AG09309 (cell line): ENCODE data around the gene HUWE1.

Experiments
- DNase-seq: peaks from one replicate; pipeline ENCODE4 v3.0.0-alpha.2; 2010; ENCODE audit warnings: low read depth
- H3K4me3 ChIP-seq: 2 replicates; pipeline ENCODE4 v1.5.1; 2011; ENCODE audit warnings: mild to moderate bottlenecking, low read depth, low read length, moderate library complexity; ENCODE audit not compliant: control insufficient read depth
- TF ChIP-seq, protein P1 (sequence below): IDR thresholded peaks from 2 replicates; pipeline ENCODE4 v1.5.1; 2011; ENCODE audit warnings: mild to moderate bottlenecking, low read depth, low read length, inconsistent platforms; ENCODE audit not compliant: insufficient read depth, control insufficient read depth; ENCODE audit errors: missing control alignments

The HUWE1 gene

GRCh38 chrX:53674581-53674980 is 11.9 kb downstream of the HUWE1 start:
- H3K4me3 ChIP-seq, result no peak overlapping the region
- TF ChIP-seq, protein P1, sequence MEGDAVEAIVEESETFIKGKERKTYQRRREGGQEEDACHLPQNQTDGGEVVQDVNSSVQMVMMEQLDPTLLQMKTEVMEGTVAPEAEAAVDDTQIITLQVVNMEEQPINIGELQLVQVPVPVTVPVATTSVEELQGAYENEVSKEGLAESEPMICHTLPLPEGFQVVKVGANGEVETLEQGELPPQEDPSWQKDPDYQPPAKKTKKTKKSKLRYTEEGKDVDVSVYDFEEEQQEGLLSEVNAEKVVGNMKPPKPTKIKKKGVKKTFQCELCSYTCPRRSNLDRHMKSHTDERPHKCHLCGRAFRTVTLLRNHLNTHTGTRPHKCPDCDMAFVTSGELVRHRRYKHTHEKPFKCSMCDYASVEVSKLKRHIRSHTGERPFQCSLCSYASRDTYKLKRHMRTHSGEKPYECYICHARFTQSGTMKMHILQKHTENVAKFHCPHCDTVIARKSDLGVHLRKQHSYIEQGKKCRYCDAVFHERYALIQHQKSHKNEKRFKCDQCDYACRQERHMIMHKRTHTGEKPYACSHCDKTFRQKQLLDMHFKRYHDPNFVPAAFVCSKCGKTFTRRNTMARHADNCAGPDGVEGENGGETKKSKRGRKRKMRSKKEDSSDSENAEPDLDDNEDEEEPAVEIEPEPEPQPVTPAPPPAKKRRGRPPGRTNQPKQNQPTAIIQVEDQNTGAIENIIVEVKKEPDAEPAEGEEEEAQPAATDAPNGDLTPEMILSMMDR, result no peak
- no peak for DNase-seq

DNA sequence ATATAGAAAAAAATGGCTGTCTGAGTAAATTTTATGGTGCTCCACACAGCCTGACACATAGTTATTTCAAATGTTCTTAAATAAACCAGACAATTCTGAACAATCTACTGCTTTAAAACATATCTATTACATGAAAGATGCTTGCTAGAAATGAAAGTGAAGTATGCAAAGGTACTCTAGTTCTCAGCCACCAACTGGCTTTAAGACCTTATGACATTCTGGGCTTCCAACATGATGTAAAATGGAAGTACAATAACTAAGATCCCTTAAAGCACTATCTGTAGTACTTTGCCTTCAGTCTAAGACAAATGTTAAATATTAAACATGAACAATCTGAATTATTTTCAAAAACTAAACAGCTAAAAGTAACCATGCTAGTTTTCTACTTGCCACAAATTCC is 17.3 kb downstream of the HUWE1 start:
- DNase-seq, result no peak

DNA sequence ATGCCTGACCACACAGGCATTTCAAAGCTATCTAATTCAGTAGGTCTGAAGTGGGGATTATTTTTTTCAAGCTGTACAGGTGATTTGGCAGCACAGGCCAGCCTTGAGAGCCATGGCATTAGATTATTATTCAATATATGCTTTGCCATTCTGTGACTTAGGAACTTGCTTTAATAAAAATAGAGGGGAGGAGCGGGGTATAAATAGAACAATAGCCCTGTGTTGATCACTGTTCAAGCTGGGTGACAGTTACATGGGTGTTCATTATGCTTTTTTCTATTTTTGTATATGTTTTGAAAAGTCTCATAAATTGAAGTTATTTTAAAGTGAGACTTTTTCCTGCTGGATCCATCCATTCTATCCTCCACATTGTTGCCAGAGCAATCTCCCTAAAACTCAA is 20.3 kb downstream of the HUWE1 start:
- TF ChIP-seq, protein P1, result no peak
- no peak overlapping the region for H3K4me3 ChIP-seq
- no peak for DNase-seq

More for the DNA sequence above, 17.3 kb downstream of the HUWE1 start:
- TF ChIP-seq, protein P1, result no peak
- no peak overlapping the region for H3K4me3 ChIP-seq

- H3K4me3 ChIP-seq, result no peak overlapping the region
- TF ChIP-seq, protein P1, result no peak
- no peak for DNase-seq
Observed at GRCh38 chrX:53660004-53660403, 26.5 kb downstream of the HUWE1 start.

GRCh38 chrX:53659039-53659438 is 27.5 kb downstream of the HUWE1 start:
- DNase-seq, result no peak
- H3K4me3 ChIP-seq, result no peak overlapping the region
- TF ChIP-seq, protein P1, result no peak

DNA sequence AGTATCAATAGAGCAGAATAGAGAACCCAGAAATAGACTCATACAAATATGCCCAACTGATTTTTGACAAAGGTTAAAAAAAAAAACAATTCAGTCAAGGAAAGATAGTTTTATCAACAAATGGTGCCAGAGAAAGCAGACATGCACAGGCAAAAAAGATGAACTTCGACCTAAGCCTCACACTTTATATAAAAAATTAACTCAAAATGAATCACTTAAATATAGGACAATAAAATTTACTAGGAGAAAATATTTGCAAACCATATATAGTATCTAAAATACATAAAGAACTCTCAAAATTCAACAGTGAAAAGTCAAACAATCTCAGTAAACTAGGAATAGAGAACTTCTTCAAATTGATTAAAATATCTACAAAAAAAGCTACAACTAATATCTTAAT is 29.7 kb downstream of the HUWE1 start:
- TF ChIP-seq, protein P1, result no peak
- H3K4me3 ChIP-seq, result no peak overlapping the region
- no peak for DNase-seq

GRCh38 chrX:53654376-53654775 is 32.1 kb downstream of the HUWE1 start:
- no peak for DNase-seq
- TF ChIP-seq, protein P1, result no peak
- no peak overlapping the region for H3K4me3 ChIP-seq
